GM19023 (cell line): ENCODE data around the gene SLC25A26.

Experiments used
- ATAC-seq: cut with Tn5 transposase; IDR thresholded peaks from one replicate; pipeline ENCODE4 v1.9.1; 2021; ENCODE audit warnings: mild to moderate bottlenecking, moderate library complexity; ENCODE audit not compliant: unreplicated experiment

Gene SLC25A26

GRCh38 chr3:66427352-66427751 lies 206.6 kb downstream of the SLC25A26 start:
- ATAC-seq = no peak

DNA sequence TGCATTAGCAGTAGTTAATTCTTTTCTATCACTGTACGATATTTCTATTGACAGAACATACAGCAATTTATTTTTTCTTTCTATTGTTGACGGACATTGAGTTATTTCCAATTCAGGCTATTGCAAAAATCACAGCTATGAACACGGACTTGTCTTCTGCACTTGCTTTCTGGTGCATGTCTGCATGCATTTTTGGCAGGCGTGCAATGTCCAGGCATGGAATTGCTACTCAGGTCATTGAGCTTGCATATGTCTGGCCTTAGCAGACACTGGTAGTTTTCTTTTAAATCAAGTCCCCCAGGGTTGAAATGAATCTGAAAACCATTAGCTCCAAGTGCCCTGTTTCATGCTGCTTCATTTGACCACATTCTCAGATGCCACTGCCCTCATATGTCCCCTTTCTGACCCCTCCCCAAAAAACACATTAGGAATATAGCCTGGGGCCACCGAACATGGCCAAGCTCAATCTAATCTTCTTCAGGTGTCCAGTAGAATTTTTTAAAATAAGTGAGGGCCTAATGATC lies 207.2 kb downstream of the SLC25A26 start:
- ATAC-seq = no peak
